Measurements from ENCODE around the gene ARF3.

The ARF3 gene

DNA sequence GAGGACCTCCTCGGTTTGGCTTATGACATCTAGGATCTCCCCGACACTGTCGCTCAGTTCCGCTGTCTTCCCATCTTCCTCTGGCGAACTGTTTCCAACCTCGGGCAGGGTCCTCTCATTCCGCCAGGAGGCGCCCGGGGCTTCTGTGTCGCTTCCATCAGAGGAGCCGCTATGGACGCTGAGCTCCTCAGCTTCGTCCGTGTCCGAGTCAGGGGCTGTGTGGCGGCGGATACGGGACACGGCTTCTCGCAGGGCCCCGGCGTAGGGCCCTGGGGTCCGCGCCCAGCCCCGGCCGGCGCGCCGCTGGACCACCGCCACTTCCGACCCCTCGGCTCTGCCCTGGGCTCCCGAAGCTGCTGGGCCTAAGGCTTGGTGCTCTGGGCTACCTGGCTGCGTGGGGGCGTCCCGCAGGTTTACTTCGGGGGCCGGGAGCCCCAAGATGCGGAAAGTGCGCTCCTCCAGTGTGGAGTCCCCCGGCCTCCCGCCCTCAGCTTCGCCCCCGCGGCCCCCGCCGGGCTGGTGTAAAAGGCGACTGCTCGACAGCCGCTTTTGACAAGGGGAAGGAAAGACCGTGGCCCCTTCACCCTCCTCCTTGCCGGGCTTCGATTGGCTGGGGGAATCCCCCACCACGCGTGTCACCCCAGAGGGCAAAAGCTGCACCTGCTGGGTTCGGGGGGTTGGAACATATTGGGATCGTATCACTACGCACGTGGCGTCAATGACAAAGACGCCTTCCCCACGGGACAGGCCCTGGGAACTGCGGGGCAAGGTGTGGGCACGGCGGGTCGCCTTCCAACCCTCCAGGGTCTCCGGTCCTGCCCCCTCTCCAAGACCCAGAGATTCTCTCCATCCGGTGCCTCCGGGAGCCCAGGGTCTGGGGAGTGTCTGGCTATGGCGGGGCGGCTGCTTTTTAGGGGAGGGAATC is 39.8 kb upstream of the ARF3 start:
- peak; percentile 57 for DNase-seq (ENCODE audit: low read depth)

DNA sequence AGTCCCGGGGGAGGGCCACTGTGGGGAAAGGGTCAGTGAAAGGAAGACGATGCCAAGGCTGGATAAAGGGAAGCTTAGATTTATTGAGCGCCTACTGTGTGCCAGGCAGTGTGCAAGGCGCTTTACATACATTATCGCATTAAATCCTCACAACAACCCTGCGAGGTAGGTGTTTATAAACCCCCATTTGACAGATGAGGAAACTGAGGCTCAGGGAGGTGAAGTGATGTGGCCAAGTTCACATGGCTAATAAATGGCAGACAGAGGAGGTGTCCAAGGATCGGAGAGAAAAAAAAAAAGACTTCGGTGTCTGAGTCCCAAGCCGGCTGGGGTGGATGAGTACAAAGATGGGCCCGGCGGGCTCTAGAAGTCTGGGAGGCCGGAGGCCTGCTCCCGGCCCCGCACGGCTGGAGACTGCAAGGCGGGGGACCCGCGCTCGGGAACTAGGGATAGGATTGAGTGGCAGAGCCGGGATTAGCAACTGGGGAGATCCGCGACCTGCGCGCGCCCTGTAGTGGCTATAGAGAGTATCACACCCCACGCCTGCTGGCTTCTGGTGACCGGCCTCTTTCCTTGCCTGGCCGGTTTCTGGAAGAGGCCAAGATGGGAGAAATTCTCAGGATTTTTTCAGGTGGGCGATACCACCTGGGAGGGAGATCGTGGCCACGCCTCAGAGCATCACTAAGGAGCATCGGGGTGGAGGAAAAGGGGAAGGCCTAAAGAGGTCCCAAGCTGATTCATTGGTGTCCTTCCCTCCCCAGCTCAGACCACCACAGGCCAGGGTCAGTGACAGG is 38.0 kb upstream of the ARF3 start:
- TF ChIP-seq, protein P1, sequence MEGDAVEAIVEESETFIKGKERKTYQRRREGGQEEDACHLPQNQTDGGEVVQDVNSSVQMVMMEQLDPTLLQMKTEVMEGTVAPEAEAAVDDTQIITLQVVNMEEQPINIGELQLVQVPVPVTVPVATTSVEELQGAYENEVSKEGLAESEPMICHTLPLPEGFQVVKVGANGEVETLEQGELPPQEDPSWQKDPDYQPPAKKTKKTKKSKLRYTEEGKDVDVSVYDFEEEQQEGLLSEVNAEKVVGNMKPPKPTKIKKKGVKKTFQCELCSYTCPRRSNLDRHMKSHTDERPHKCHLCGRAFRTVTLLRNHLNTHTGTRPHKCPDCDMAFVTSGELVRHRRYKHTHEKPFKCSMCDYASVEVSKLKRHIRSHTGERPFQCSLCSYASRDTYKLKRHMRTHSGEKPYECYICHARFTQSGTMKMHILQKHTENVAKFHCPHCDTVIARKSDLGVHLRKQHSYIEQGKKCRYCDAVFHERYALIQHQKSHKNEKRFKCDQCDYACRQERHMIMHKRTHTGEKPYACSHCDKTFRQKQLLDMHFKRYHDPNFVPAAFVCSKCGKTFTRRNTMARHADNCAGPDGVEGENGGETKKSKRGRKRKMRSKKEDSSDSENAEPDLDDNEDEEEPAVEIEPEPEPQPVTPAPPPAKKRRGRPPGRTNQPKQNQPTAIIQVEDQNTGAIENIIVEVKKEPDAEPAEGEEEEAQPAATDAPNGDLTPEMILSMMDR (conservative IDR thresholded peaks at IDR 0.05; ENCODE audit: control insufficient read depth, insufficient read depth, low read depth, low read length) = peak; percentile 63
- peak overlapping the region; percentile 27 for H3K4me3 ChIP-seq (ENCODE audit: control insufficient read depth, low read depth, low read length)
- peak; percentile 73 for DNase-seq (ENCODE audit: low read depth)

More for the DNA sequence above, 39.8 kb upstream of the ARF3 start:
- H3K4me3 ChIP-seq (ENCODE audit: control insufficient read depth, low read depth, low read length) = no peak overlapping the region
- TF ChIP-seq, protein P1 (conservative IDR thresholded peaks at IDR 0.05; ENCODE audit: control insufficient read depth, insufficient read depth, low read depth, low read length) = peak; percentile 67

DNA sequence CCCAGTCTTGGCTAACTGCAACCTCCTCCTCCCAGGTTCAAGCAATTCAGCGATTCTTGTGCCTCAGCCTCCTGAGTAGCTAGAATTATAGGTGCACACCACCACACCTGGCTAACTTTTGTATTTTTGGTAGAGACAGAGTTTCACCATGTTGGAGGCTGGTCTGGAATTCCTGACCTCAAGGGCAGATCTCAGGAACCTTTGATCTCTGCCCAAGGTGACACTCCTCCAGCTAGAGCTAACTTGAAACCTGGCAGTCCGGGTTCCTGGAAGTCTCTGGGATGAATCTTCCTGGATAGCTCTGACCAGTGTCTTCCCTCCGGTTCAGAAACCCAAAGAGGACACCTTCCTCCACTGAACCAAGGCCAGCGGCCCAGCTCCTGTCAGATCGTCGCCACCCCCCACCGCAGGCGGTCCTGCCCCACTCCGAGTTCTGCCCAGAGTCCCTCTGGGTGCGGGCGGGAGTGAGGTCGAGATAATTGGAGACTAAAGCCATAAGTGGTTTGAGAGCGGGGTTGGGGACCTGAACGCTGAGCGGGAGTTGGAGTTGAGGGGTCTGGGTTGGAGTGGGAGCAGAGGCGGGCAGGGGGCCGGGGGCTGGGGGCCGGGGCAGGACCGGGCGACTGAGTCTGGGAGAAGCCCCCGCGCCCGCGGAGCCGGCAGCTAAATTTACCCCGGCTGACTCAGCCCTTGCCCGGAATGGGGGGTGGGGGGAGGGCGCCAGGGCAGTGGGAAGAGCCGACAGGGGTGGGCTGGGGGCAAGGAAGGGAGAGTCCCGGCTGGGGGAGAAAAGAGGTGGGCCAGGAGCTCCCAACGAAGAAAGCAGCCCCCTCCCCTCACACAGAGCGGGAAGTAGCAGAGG is 37.2 kb upstream of the ARF3 start:
- no peak overlapping the region for H3K4me3 ChIP-seq (ENCODE audit: control insufficient read depth, low read depth, low read length)
- DNase-seq (ENCODE audit: low read depth) = no peak
- TF ChIP-seq, protein P1 (conservative IDR thresholded peaks at IDR 0.05; ENCODE audit: control insufficient read depth, insufficient read depth, low read depth, low read length) = no peak

DNA sequence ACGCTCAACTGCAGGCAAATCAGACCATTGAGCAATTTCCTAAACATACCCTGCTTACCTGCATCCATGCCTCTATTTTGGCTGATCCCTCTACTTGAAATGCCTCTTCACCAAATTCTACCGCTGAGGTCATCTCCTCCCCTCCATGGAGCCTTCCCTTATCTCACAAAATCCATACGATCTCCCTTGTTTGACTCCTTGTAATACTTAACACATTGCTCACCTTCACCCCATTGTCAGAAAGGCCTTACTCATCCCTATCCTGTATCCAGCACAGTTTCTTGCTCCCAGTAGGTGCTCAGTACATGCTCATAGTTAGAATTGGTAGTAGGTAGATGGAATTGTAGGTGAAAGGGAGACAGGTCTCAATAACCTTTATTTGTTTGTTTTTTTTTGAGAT is 36.5 kb upstream of the ARF3 start:
- TF ChIP-seq, protein P1 (conservative IDR thresholded peaks at IDR 0.05; ENCODE audit: control insufficient read depth, insufficient read depth, low read depth, low read length) = no peak
- H3K4me3 ChIP-seq (ENCODE audit: control insufficient read depth, low read depth, low read length) = no peak overlapping the region
- no peak for DNase-seq (ENCODE audit: low read depth)

DNA sequence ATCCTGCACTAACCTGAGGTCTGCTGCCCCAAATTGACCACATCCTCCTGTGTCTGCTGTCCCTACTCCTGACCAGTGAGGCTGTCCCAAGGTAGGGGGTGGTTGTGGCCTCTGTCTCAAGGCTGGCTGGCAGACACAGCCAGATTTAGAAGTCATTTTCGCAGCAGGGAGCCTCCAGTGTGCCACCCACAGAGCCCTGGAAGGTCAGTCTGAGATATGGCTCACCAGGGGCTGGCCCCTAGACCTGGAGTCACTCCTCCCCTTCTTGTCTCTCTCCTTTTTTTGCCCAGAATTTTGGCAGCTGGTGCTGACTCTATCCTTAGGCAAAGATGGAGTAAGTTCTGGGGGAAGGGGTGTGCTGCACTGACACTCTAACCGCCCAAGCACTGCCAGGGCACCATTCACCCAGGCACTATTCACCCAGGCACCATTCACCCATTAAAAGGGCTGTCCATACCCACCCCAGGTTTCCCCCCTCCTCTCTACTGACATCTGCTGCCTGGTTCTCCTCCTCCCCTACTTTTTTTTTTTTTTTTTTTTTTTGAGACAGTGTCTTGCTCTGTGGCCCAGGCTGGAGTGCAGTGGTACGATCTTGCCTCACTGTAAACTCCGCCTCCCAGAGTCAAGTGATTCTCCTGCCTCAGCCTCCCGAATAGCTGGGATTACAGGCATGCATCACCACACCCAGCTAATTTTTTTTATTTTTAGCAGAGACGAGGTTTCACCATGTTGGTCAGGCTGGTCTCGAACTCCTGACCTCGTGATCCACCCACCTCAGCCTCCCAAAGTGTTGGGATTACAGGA is 34.2 kb upstream of the ARF3 start:
- DNase-seq (ENCODE audit: low read depth) = no peak
- TF ChIP-seq, protein P1 (conservative IDR thresholded peaks at IDR 0.05; ENCODE audit: control insufficient read depth, insufficient read depth, low read depth, low read length) = no peak
- H3K4me3 ChIP-seq (ENCODE audit: control insufficient read depth, low read depth, low read length) = no peak overlapping the region
